Measurements from ENCODE around the gene AAK1.
"Not testable (repeated sequence)": the region's sequence is repeated elsewhere in the genome, so short reads cannot be mapped to it uniquely, and the experiment has no call there.

Gene AAK1

DNA sequence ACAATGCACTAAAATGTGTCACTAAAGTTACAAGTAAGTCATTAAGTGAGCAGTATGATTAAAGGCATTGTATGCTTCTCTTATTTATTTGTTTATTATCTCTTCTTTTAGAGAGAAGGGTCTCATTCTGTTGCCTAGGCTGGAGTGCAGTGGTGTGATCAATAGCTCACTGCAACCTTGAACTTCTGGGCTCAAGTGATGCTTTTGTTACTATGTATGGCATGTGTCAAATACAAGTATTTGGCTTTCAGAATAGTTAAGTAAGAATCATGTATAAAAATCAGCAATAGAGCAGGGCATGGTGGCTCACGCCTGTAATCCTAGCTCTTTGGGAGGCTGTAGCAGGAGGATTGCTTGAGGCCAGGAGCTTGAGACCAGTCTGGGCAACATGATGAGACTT is 15.8 kb upstream of the AAK1 start:
- TF ChIP-seq, protein P1, sequence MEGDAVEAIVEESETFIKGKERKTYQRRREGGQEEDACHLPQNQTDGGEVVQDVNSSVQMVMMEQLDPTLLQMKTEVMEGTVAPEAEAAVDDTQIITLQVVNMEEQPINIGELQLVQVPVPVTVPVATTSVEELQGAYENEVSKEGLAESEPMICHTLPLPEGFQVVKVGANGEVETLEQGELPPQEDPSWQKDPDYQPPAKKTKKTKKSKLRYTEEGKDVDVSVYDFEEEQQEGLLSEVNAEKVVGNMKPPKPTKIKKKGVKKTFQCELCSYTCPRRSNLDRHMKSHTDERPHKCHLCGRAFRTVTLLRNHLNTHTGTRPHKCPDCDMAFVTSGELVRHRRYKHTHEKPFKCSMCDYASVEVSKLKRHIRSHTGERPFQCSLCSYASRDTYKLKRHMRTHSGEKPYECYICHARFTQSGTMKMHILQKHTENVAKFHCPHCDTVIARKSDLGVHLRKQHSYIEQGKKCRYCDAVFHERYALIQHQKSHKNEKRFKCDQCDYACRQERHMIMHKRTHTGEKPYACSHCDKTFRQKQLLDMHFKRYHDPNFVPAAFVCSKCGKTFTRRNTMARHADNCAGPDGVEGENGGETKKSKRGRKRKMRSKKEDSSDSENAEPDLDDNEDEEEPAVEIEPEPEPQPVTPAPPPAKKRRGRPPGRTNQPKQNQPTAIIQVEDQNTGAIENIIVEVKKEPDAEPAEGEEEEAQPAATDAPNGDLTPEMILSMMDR (IDR thresholded peaks at IDR 0.05; ENCODE audit: low read depth, low read length) = no peak
- no peak for TF ChIP-seq MYC (IDR thresholded peaks at IDR 0.05; ENCODE audit: low read depth, low read length)
- TF ChIP-seq, protein P2, sequence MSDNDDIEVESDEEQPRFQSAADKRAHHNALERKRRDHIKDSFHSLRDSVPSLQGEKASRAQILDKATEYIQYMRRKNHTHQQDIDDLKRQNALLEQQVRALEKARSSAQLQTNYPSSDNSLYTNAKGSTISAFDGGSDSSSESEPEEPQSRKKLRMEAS (IDR thresholded peaks at IDR 0.05; ENCODE audit: low read depth, low read length) = no peak
- H3K4me3 ChIP-seq (ENCODE audit: low read depth, low read length) = no peak overlapping the region
- no peak for DNase-seq (ENCODE audit: low read depth)

DNA sequence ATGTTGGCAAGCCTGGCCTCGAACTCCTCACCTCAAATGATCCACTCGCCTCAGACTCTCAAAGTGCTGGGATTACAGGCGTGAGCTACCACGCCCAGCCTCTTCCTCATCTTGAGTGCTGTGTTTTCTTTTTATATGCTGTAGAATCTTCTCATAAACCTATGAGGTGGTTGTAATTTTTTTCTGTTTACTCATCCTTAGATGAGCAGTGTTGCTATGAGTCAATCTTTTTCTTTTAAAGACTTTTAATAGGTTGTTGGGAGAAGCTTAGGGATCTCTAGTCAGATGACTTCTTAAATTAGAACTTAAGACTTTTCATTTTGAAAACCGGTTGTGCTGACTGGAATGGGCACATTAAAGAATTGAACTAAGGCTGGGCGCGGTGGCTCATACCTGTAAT is 8.7 kb upstream of the AAK1 start:
- DNase-seq (ENCODE audit: low read depth) = no peak
- TF ChIP-seq, protein P2 (IDR thresholded peaks at IDR 0.05; ENCODE audit: low read depth, low read length) = no peak
- TF ChIP-seq POLR2A (IDR thresholded peaks at IDR 0.05; ENCODE audit: extremely low read depth, insufficient read length) = no peak
- no peak for TF ChIP-seq MYC (IDR thresholded peaks at IDR 0.05; ENCODE audit: low read depth, low read length)
- TF ChIP-seq, protein P1 (IDR thresholded peaks at IDR 0.05; ENCODE audit: low read depth, low read length) = no peak
- H3K4me3 ChIP-seq (ENCODE audit: low read depth, low read length) = no peak overlapping the region

DNA sequence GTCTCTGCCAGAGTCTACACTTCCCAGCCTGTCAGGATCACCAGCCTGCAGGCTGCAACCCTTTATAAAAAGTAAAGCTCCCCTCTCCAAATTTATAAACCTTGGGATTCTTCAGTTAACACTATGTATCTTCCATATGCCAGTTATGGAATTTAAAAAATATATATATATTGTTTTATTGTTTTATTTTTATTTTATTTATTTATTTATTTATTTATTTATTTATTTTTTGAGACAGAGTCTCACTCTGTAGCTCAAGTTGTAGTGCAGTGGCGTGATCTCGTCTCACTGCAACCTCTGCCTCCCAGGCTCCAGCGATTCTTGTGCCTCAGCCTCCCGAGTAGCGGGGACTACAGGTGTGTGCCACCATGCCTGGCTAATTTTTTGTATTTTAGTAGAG is 3.7 kb upstream of the AAK1 start:
- DNase-seq (ENCODE audit: low read depth); H3K4me3 ChIP-seq (ENCODE audit: low read depth, low read length): not testable (repeated sequence)

GRCh38 chr2:69646714-69647113 is 3.2 kb upstream of the AAK1 start:
- no peak for DNase-seq (ENCODE audit: low read depth)
- H3K4me3 ChIP-seq (ENCODE audit: low read depth, low read length) = no peak overlapping the region
- TF ChIP-seq, protein P1 (IDR thresholded peaks at IDR 0.05; ENCODE audit: low read depth, low read length) = no peak
- TF ChIP-seq MYC (IDR thresholded peaks at IDR 0.05; ENCODE audit: low read depth, low read length) = no peak
- no peak for TF ChIP-seq POLR2A (IDR thresholded peaks at IDR 0.05; ENCODE audit: extremely low read depth, insufficient read length)
- TF ChIP-seq, protein P2 (IDR thresholded peaks at IDR 0.05; ENCODE audit: low read depth, low read length) = no peak

GRCh38 chr2:69645921-69646320 is 2.4 kb upstream of the AAK1 start:
- H3K4me3 ChIP-seq (ENCODE audit: low read depth, low read length) = no peak overlapping the region
- TF ChIP-seq, protein P1 (IDR thresholded peaks at IDR 0.05; ENCODE audit: low read depth, low read length) = no peak
- TF ChIP-seq, protein P2 (IDR thresholded peaks at IDR 0.05; ENCODE audit: low read depth, low read length) = no peak
- TF ChIP-seq POLR2A (IDR thresholded peaks at IDR 0.05; ENCODE audit: extremely low read depth, insufficient read length) (no peak), MYC (IDR thresholded peaks at IDR 0.05; ENCODE audit: low read depth, low read length) (no peak)
- DNase-seq (ENCODE audit: low read depth) = no peak

DNA sequence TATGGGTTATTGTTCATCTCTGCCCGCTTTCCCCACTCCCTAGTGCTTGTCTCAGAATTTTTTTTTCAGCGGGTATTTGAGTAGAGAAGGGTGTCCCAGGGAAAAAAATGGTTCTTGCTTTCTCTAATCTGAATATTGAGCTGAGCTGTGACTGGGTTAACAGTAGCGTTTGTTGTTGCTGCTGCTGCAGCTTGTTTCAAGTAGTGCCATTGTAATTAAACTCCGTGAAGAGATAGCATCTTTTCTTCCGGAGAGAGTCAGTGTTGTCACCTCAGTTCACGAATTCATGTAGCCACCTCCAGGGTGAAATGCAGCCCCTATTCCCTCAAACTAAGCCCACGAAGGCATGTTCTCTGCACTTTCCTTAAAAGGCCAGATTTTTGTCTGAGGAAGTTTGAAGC is 1.5 kb upstream of the AAK1 start:
- peak; percentile 58 for DNase-seq (ENCODE audit: low read depth)
- TF ChIP-seq, protein P2 (IDR thresholded peaks at IDR 0.05; ENCODE audit: low read depth, low read length) = no peak
- TF ChIP-seq MYC (IDR thresholded peaks at IDR 0.05; ENCODE audit: low read depth, low read length) = no peak
- TF ChIP-seq POLR2A (IDR thresholded peaks at IDR 0.05; ENCODE audit: extremely low read depth, insufficient read length) = no peak
- TF ChIP-seq, protein P1 (IDR thresholded peaks at IDR 0.05; ENCODE audit: low read depth, low read length) = no peak
- peak overlapping the region; percentile 84 for H3K4me3 ChIP-seq (ENCODE audit: low read depth, low read length)

All from NB4 (cell line).